Ammon's horn (tissue), 1 donor: ENCODE data around the gene RHBDF2.
A peak's percentile ranks its signal among the peaks of the same experiment; 100 is the strongest.
"Not testable (repeated sequence)": the region's sequence is repeated elsewhere in the genome, so short reads cannot be mapped to it uniquely, and the experiment has no call there.

ENCODE experiments used
- DNase-seq: peaks from one replicate; pipeline ENCODE4 v3.0.0-alpha.2; 2016; ENCODE audit warnings: low spot score

The RHBDF2 gene

GRCh38 chr17:76524598-76525512 lies 23.6 kb upstream of the RHBDF2 start:
- DNase-seq, result no peak

DNA sequence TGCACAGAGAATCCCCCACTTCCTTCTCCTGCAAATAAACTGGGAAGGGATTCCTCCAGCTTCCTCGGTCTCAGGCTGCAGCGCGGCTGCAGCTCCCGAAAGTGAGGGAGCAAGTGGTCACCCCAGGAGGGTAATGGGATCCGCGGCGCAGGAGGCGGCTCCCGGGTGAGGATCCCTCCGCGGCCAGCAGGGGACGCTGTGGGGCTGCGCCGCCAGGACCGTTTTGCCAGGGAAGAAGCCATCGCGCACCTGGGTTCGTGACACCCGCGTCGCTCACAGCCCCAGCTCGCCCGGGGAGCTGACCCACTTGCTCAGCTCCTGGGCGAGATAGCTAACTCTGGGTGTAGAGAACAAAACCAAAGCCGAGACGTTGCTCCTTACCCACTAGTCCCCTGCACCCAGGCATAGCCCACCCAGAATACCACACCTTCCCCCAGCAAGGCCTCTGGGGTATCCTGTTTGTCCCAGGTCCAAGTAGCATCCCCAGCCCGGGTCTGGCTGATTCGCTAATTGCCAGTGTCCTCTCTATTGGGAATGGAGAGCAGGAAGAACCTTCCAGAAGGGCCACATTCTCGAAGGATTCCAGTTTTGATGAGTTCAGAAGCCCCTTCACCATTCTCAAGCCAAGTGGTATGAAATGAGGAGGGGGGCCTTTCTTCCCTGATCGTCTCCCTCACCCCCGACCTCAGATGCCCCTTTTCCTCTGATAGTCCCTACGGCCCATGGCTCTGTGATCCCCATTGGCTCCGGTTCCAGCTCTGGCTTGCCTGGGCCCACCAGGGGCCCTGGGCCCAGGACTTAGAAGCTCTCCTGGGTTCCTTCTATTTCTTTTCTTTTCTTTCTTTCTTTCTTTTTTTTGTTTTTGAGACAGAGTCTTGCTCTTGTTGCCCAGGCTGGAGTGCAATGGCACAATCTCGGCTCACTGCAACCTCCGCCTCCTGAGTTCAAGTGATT lies 22.1 kb upstream of the RHBDF2 start:
- DNase-seq, result peak; percentile 72

DNA sequence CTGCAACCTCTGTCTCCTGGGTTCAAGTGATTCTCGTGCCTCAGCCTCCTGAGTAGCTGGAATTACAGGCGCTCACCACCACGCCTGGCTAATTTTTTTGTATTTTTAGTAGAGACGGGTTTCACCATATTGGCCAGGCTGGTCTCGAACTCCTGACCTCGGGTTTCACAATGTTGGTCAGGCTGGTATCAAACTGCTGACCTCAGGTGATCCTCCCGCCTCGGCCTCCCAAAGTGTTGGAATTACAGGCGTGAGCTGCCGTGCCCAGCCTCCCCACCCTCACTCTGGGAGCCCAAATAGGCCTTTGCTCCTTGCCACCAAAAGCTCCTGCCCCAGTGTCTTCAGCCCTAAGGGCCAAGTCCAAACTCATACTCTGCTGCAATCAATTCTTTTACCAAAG lies 20.5 kb upstream of the RHBDF2 start:
- not testable (repeated sequence) for DNase-seq

- DNase-seq, result no peak
These were observed 20.0 kb upstream of the RHBDF2 start for GRCh38 chr17:76521262-76521661.

DNA sequence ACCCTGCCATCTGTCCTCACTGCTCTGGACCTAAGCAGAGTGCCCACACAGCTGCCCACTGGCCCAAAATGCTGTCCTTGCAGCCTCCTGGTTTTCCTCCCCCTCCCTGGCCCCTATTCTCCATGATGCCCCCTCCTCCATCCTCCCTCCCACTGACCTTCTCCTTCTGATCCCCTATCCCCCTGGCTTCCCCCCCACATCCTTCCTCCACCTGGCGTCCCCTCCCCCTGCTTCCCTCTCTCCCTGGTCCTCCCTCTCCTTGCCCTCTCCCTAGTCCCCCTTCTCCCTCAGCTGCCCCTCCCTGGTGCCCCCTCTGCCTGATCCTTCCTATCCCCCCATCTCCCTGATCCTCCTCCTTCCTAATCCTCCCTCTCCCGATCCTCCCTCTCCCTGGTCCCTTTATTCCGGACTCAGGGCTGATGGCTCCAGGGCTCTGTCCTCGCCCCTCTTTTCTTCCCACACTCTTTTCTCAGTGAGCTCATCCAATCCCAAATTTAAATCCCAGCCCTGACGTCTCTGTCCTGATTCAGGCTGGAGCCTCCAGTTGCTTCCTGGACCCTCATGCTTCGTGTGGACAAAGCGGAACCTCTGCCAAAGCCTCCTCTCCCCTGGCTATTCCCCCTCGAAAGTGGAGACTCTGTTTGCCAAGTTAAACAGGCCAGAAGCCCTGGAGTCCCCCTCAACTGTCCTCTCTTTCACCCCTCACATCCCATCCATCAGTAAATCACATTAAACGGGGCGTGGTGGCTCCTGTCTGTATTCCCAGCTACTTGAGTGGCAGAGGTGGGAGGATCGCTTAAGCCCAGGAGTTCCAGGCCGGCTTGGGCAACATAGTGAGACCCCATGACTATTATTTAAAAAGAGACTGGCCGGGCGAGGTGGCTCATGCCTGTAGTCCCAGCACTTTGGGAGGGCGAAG lies 18.1 kb upstream of the RHBDF2 start:
- no peak for DNase-seq

- DNase-seq, result no peak
These were observed 16.4 kb upstream of the RHBDF2 start for GRCh38 chr17:76517638-76518038.

GRCh38 chr17:76515274-76515949 lies 14.2 kb upstream of the RHBDF2 start:
- DNase-seq, result peak; percentile 62

DNA sequence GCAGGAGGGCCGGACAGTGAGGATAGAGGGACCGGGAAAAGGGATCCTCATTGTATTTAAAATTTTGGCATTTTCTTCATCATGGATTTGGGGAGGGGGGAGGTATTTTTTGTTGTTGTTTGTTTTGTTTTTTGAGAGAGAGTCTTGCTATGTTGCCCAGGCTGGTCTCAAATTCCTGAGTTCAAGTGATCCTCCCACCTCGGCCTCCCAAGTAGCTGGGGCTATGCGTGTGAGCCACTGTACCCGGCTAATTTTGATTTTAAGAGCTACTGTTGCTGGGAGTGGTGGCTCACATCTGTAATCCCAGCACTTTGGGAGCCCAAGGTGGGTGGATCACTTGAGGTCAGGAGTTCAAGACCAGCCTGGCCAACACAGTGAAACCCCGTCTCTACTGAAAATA lies 13.1 kb upstream of the RHBDF2 start:
- DNase-seq, result not testable (repeated sequence)

DNA sequence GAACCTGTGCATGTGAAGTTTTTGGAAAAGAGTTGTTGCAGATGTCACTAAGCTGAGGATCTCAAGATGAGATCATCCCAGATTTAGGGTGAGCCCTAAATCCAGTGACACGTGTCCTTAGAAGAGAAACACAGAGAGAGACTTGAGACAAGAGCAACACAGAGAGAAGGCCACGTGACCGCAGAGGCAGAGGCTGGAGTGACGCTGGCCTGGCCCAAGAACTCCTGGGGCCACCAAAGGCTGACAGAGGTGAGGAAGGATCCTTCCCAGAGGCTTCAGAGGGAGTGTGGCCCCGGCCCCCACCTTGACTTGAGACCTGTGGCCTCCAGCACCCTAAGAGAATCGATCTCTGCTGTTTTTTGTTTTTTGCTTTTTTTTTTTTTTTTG lies 12.1 kb upstream of the RHBDF2 start:
- DNase-seq, result no peak

GRCh38 chr17:76512366-76513305 lies 11.4 kb upstream of the RHBDF2 start:
- no peak for DNase-seq

DNA sequence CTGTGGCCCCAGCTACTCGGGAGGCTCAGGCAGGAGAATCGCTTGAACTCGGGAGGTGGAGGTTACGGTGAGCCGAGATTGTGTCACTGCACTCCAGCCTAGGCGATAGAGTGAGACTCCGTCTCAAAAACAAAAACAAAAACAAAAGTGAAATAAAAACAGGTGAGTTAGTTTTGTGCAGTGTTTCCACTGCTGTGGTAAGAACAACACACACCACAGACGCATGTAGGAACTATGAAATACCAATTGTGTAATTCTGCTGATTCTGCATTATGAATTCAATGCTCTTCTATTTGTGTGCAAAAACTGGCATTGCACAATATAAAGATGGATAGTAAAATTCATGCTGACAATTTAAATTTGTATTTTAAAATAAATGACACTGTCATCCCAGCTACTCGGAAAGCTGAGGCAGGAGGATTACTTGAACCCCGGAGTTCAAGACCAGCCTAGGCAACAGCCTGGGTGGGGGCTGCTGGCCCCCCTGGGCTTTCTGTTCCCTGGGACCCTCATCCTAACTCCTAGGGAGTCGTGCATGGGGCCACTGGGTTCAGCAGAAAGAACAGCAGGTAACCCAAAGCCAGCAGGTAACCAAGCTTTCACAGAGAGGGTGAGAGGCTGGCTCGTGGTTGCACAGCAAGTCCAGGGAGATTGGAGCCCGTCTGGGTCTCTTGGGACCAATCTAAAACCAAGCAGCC lies 10.6 kb upstream of the RHBDF2 start:
- DNase-seq, result no peak

GRCh38 chr17:76510831-76511244 lies 9.6 kb upstream of the RHBDF2 start:
- DNase-seq, result no peak

DNA sequence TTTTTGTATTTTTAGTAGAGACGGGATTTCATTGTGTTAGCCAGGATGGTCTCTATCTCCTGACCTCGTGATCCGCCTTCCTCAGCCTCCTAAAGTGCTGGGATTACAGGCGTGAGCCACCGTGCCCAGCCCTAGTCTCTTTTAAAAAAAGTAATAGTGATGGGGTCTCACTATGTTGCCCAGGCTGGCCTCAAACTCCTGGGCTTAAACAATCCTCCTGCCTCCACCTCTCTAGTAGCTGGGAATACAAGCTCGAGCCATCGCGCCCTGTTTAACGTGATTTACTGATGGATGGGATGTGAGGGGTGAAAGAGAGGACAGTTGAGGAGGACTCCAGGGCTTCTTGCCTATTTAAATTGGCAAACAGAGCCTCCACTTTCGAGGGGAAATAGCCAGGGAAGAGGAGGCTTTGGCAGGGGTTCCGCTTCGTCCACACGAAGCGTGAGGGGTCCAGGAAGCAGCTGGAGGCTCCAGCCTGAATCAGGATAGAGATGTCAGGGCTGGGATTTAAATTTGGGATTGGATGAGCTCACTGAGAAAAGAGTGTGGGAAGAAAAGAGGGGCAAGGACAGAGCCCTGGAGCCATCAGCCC lies 7.3 kb upstream of the RHBDF2 start:
- DNase-seq, result not testable (repeated sequence)

DNA sequence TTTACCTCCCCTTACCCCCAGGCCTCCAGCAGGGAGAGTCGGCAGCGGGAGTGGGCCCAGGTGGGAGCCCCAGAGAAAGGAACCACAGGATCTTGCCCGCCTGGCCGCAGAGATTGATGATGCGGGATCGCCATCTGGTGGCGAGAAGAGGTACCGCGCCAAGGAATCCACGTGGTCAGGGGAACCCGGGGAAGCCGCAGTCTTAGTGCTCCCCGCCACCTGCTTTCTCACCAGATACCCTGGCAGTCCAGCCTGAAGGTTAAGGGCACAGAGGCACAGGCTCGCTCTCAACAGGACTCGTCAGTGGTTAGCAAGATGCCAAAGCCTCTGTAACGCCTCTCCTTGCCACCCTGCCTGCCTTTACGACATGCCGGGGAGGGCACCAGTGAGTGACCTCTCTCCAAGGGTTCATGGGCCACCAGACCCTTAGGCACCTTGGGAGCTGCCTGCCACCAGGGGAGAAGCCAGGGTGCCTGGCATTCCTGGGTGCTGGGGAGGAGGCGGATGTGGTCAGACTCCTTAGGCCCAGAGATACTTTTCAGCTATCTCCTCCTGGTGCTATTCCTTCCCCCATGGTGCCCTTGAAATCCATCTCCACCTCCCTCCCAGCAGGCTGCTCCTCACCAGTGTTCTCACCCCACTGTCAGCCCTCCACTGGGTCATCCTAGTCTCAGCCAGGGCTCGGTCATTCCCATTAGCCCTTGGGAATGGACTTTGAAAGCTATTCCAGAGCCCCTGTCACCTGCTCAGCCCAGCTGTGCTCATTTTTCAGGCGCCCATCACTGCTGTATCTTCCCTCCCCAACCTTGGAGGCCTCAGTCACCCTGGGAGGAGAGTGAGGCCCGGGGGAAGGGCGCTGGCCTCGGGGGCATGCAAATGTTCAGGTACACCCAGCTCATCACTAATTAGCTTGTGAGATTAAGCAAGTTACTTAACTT lies 5.5 kb upstream of the RHBDF2 start:
- peak; percentile 79 for DNase-seq

DNA sequence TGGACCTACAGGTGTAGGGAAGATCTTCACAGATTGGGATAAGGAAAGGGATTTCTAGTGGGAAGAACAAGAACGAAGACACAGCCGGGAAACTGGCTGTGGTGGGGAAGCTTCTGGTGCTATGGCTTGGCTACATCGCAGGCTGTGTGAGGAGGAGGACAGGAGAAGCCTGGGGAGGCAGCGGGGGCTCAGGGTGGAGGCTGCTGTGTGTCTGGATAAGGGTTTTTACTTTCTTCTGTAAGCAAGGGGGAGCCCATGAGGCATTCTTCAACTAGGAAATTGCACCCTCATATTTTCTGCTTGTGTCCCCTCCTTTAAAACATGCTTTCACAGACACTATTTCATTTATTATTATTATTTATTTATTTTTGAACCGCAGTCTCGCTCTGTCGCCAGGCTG lies 2.9 kb upstream of the RHBDF2 start:
- DNase-seq, result no peak

GRCh38 chr17:76502341-76503211 lies 1.4 kb upstream of the RHBDF2 start:
- DNase-seq, result no peak

- no peak for DNase-seq
These were observed 644 bp upstream of the RHBDF2 start for GRCh38 chr17:76501827-76502307.
